A172 (cell line): ENCODE data around the gene ZNF205. TPM values are rescaled to one million over a fixed set of nuclear protein-coding genes. Genes with fewer than 3 reads are reported as not detected.
A peak's percentile ranks its signal among the peaks of the same experiment; 100 is the strongest.
"Not testable (repeated sequence)": the region's sequence is repeated elsewhere in the genome, so short reads cannot be mapped to it uniquely, and the experiment has no call there.

Source experiments
- DNase-seq: peaks from one replicate; pipeline ENCODE4 v3.0.0-alpha.2; 2015; ENCODE audit warnings: low spot score
- total RNA-seq: library from RNA; depleted of rRNA; stranded (reverse); fragments of >200 nt; shearing (Covaris generic); gene quantifications from 2 replicates; pipeline ENCODE4 v1.2.3, GENCODE V29; 2014

ZNF205 gene
- total RNA-seq, 1 experiment from 2014 or later, result 21.0 TPM

- no peak for DNase-seq
Observed at GRCh38 chr16:3148256-3149192, 36.1 kb downstream of the ZNF205 start.

- DNase-seq, result no peak
Observed at GRCh38 chr16:3149193-3149530, 36.8 kb downstream of the ZNF205 start.

GRCh38 chr16:3149630-3150345 lies 37.4 kb downstream of the ZNF205 start:
- no peak for DNase-seq

GRCh38 chr16:3150346-3151218 lies 38.2 kb downstream of the ZNF205 start:
- DNase-seq, result peak; percentile 99

GRCh38 chr16:3152027-3152276 lies 39.6 kb downstream of the ZNF205 start:
- no peak for DNase-seq

- DNase-seq, result peak; percentile 98
Observed at GRCh38 chr16:3152277-3152990, 40.0 kb downstream of the ZNF205 start.

- no peak for DNase-seq
Observed at GRCh38 chr16:3152991-3153368, 40.6 kb downstream of the ZNF205 start.

- no peak for DNase-seq
Observed at GRCh38 chr16:3155181-3155580, 42.8 kb downstream of the ZNF205 start.

- no peak for DNase-seq
Observed at GRCh38 chr16:3155972-3156371, 43.6 kb downstream of the ZNF205 start.

- DNase-seq, result peak; percentile 98
Observed at GRCh38 chr16:3157229-3158025, 45.0 kb downstream of the ZNF205 start.

- peak; percentile 35 for DNase-seq
Observed at GRCh38 chr16:3158026-3158509, 45.7 kb downstream of the ZNF205 start.

GRCh38 chr16:3158510-3159314 lies 46.3 kb downstream of the ZNF205 start:
- DNase-seq, result peak; percentile 90

- no peak for DNase-seq
Observed at GRCh38 chr16:3161235-3162018, 49.0 kb downstream of the ZNF205 start.

- DNase-seq, result no peak
Observed at GRCh38 chr16:3164121-3164991, 52.0 kb downstream of the ZNF205 start.

GRCh38 chr16:3165111-3165822 lies 52.9 kb downstream of the ZNF205 start:
- DNase-seq, result no peak

- no peak for DNase-seq
Observed at GRCh38 chr16:3166505-3166886, 54.1 kb downstream of the ZNF205 start.

- not testable (repeated sequence) for DNase-seq
Observed at GRCh38 chr16:3168729-3169128, 56.3 kb downstream of the ZNF205 start.
